ENCODE measurements around the gene GPX5. TPM values are rescaled to one million over a fixed set of nuclear protein-coding genes. Genes with fewer than 3 reads are reported as not detected.

Gene GPX5
- total and polyA plus RNA-seq, 2 experiments from 2014 or later: not detected

DNA sequence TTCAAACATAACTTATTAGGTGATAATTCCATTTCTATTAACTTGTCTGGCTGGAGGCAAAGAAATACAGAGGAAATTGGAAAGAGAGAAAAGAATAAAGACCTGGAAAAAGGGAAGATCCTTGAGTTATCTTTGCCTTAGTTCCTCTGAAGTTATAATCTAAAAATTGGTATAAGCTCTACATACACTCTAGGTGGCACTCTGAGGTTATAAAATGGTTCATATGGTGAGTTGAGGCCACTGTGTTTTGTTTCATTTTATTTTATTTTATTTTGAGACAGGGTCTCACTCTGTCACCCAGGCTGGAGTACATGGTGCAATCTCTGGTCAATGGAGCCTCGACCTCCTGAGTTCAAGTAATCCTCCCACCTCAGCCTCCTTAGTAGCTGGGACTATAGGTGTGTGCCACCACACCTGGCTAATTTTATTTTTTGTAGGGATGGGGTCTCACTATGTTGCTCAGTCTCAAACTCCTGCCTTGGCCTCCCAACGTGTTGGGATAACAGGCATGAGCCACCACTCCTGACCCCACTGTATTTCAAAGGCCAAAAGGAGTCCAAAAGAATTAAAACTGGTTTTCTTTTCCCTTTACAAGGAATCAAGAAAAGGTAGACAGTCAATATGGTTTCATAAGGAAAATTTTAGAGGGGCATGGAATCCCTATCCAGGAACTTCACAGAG is 29.4 kb upstream of the GPX5 start:
- H4K20me1 ChIP-seq (ENCODE audit: insufficient read depth, poor library complexity, severe bottlenecking): no peaks in the 10 kb centered on the region
- no peak for TF ChIP-seq EZH2 (IDR thresholded peaks at IDR 0.05; ENCODE audit: borderline replicate concordance)
- TF ChIP-seq, protein P1, sequence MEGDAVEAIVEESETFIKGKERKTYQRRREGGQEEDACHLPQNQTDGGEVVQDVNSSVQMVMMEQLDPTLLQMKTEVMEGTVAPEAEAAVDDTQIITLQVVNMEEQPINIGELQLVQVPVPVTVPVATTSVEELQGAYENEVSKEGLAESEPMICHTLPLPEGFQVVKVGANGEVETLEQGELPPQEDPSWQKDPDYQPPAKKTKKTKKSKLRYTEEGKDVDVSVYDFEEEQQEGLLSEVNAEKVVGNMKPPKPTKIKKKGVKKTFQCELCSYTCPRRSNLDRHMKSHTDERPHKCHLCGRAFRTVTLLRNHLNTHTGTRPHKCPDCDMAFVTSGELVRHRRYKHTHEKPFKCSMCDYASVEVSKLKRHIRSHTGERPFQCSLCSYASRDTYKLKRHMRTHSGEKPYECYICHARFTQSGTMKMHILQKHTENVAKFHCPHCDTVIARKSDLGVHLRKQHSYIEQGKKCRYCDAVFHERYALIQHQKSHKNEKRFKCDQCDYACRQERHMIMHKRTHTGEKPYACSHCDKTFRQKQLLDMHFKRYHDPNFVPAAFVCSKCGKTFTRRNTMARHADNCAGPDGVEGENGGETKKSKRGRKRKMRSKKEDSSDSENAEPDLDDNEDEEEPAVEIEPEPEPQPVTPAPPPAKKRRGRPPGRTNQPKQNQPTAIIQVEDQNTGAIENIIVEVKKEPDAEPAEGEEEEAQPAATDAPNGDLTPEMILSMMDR (IDR thresholded peaks at IDR 0.05; ENCODE audit: poor library complexity): peak; percentile 46
- TF ChIP-seq EZH2phosphoT487 (IDR thresholded peaks at IDR 0.05; ENCODE audit: low read depth, severe bottlenecking, unreplicated experiment): no peak
- no peaks in the 10 kb centered on the region for H3K9me3 ChIP-seq (ENCODE audit: low read depth)
- H3K27me3 ChIP-seq: no peaks in the 10 kb centered on the region
- H3K36me3 ChIP-seq (replicated peaks; ENCODE audit: insufficient read depth, low read depth): no peaks in the 10 kb centered on the region
- no peak overlapping the region for H3K4me2 ChIP-seq
- H3K4me1 ChIP-seq (ENCODE audit: insufficient read depth): no peaks in the 10 kb centered on the region
- H2AFZ ChIP-seq: no peak overlapping the region
- WGBS (ENCODE audit: low lambda C conversion rate, missing lambda C conversion rate): 61% methylated on average over 2 of the region's 2 CpGs
- H3K4me3 ChIP-seq: no peak overlapping the region
- H3K79me2 ChIP-seq: no peaks in the 10 kb centered on the region
- no peak overlapping the region for H3K27ac ChIP-seq
- DNase-seq (ENCODE audit: low spot score): no peak
- H3K9me2 ChIP-seq (replicated peaks; ENCODE audit: insufficient read depth): no peaks in the 10 kb centered on the region

DNA sequence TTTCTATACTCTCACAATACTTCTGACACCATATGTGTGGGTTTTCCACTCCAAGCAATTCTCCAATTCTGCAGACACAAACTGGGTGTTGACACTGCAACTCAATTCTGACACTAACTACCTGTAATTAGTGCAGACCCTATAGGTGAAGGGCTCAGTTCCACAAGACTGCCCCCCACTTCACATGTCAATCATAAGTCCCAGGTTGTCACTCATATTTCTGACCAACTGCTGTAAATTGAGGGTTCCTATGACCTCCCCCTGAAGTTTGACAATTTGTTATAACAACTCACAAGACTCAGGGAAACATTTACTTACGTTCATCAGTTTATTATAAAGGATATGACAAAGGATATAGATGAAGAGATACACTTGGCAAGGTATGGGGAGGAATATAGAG is 28.4 kb upstream of the GPX5 start:
- no peaks in the 10 kb centered on the region for H3K27me3 ChIP-seq
- H3K9me2 ChIP-seq (replicated peaks; ENCODE audit: insufficient read depth): no peaks in the 10 kb centered on the region
- no peaks in the 10 kb centered on the region for H3K9me3 ChIP-seq (ENCODE audit: low read depth)
- DNase-seq (ENCODE audit: low spot score): no peak
- H3K4me1 ChIP-seq (ENCODE audit: insufficient read depth): no peaks in the 10 kb centered on the region
- TF ChIP-seq, protein P1 (IDR thresholded peaks at IDR 0.05; ENCODE audit: poor library complexity): no peak
- TF ChIP-seq EZH2 (IDR thresholded peaks at IDR 0.05; ENCODE audit: borderline replicate concordance): no peak
- no peak for TF ChIP-seq EZH2phosphoT487 (IDR thresholded peaks at IDR 0.05; ENCODE audit: low read depth, severe bottlenecking, unreplicated experiment)
- H2AFZ ChIP-seq: no peak overlapping the region
- no peaks in the 10 kb centered on the region for H3K36me3 ChIP-seq (replicated peaks; ENCODE audit: insufficient read depth, low read depth)
- no peak overlapping the region for H3K4me2 ChIP-seq
- no peaks in the 10 kb centered on the region for H4K20me1 ChIP-seq (ENCODE audit: insufficient read depth, poor library complexity, severe bottlenecking)
- H3K79me2 ChIP-seq: no peaks in the 10 kb centered on the region
- WGBS (ENCODE audit: low lambda C conversion rate, missing lambda C conversion rate): 68% methylated on average over 1 of the region's 1 CpG
- H3K4me3 ChIP-seq: no peak overlapping the region
- no peak overlapping the region for H3K27ac ChIP-seq

DNA sequence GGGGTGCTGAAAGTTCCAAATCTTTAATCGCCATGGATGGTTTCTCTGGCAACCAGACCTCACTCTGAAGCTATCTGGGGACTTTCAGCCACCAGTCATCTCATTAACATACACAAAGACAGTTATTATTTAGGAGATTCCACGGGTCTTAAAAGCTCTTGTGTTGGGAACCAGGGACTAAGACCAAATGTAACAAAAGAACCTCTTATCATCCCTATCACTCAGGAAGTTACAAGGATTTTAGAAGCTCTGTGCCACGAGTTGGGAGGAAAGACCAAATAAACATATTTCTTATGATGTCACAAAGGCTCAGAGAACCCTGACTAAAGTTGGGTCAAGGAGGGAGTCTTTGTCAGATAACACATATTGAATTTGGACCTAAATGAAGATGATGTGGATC is 27.8 kb upstream of the GPX5 start:
- H3K9me2 ChIP-seq (replicated peaks; ENCODE audit: insufficient read depth): no peaks in the 10 kb centered on the region
- H3K27ac ChIP-seq: no peak overlapping the region
- no peaks in the 10 kb centered on the region for H3K9me3 ChIP-seq (ENCODE audit: low read depth)
- no peak overlapping the region for H3K4me3 ChIP-seq
- H2AFZ ChIP-seq: no peak overlapping the region
- 26% methylated on average over 3 of the region's 3 CpGs for WGBS (ENCODE audit: low lambda C conversion rate, missing lambda C conversion rate)
- no peaks in the 10 kb centered on the region for H3K36me3 ChIP-seq (replicated peaks; ENCODE audit: insufficient read depth, low read depth)
- TF ChIP-seq EZH2 (IDR thresholded peaks at IDR 0.05; ENCODE audit: borderline replicate concordance): no peak
- no peak for TF ChIP-seq EZH2phosphoT487 (IDR thresholded peaks at IDR 0.05; ENCODE audit: low read depth, severe bottlenecking, unreplicated experiment)
- TF ChIP-seq, protein P1 (IDR thresholded peaks at IDR 0.05; ENCODE audit: poor library complexity): no peak
- no peak overlapping the region for H3K4me2 ChIP-seq
- no peak for DNase-seq (ENCODE audit: low spot score)
- H3K4me1 ChIP-seq (ENCODE audit: insufficient read depth): no peaks in the 10 kb centered on the region
- no peaks in the 10 kb centered on the region for H4K20me1 ChIP-seq (ENCODE audit: insufficient read depth, poor library complexity, severe bottlenecking)
- no peaks in the 10 kb centered on the region for H3K27me3 ChIP-seq
- no peaks in the 10 kb centered on the region for H3K79me2 ChIP-seq
